PFSK-1 (cell line): ENCODE measurements around the gene LGI1.

ENCODE experiments used
- FOXP2 ChIP-seq: optimal IDR thresholded peaks from 2 replicates; pipeline ENCODE3; 2011; ENCODE audit warnings: borderline replicate concordance, control low read depth, inconsistent platforms; ENCODE audit not compliant: insufficient read depth; ENCODE audit errors: extremely low read length, extremely low read depth
- POLR2AphosphoS5 ChIP-seq: IDR thresholded peaks from 2 replicates; pipeline ENCODE4 v1.6.1; 2012; ENCODE audit warnings: low read depth, mild to moderate bottlenecking, control low read depth, low read length, moderate library complexity
- REST ChIP-seq, 2 experiments: IDR thresholded peaks; 2 replicates each; pipeline versions ENCODE4 v1.6.1 to v1.8.0; 2011 to 2012; ENCODE audit warnings: low read depth in 2 of 2, low read length in 2 of 2, control low read depth in 1 of 2, inconsistent platforms in 1 of 2, mild to moderate bottlenecking in 1 of 2, moderate library complexity in 1 of 2; ENCODE audit not compliant: insufficient read depth in 1 of 2
- SIN3A ChIP-seq: IDR thresholded peaks from 2 replicates; pipeline ENCODE4 v1.6.1; 2012; ENCODE audit warnings: mild to moderate bottlenecking, low read length, moderate library complexity, borderline replicate concordance; ENCODE audit not compliant: insufficient read depth
- TAF1 ChIP-seq: IDR thresholded peaks from 2 replicates; pipeline ENCODE4 v1.6.1; 2012; ENCODE audit warnings: low read length, control low read depth, borderline replicate concordance; ENCODE audit not compliant: insufficient read depth

LGI1 gene

GRCh38 chr10:93723153-93723552 lies 34.6 kb upstream of the LGI1 start:
- TF ChIP-seq FOXP2 = no peak
- no peak for TF ChIP-seq TAF1
- no peak for TF ChIP-seq POLR2AphosphoS5
- no peak for TF ChIP-seq SIN3A
- no peak for TF ChIP-seq REST (IDR thresholded peaks at IDR 0.05; ENCODE audit: insufficient read depth in 1 of 2, low read depth in 2 of 2, low read length in 2 of 2)

- TF ChIP-seq TAF1 (no peak), FOXP2 (no peak), REST (IDR thresholded peaks at IDR 0.05; ENCODE audit: insufficient read depth in 1 of 2, low read depth in 2 of 2, low read length in 2 of 2) (no peak), SIN3A (no peak), POLR2AphosphoS5 (no peak)
Measured at GRCh38 chr10:93726024-93726423, 31.7 kb upstream of the LGI1 start.

- TF ChIP-seq SIN3A (no peak), TAF1 (no peak), POLR2AphosphoS5 (no peak), FOXP2 (no peak), REST (IDR thresholded peaks at IDR 0.05; ENCODE audit: insufficient read depth in 1 of 2, low read depth in 2 of 2, low read length in 2 of 2) (no peak)
Measured at GRCh38 chr10:93741367-93741766, 16.4 kb upstream of the LGI1 start.

GRCh38 chr10:93742633-93743349 lies 14.9 kb upstream of the LGI1 start:
- TF ChIP-seq TAF1 (no peak), FOXP2 (no peak), REST (IDR thresholded peaks at IDR 0.05; ENCODE audit: insufficient read depth in 1 of 2, low read depth in 2 of 2, low read length in 2 of 2) (no peak), POLR2AphosphoS5 (no peak), SIN3A (no peak)

- TF ChIP-seq REST (IDR thresholded peaks at IDR 0.05; ENCODE audit: insufficient read depth in 1 of 2, low read depth in 2 of 2, low read length in 2 of 2) = no peak
- no peak for TF ChIP-seq FOXP2
- no peak for TF ChIP-seq POLR2AphosphoS5
Measured at GRCh38 chr10:93745408-93746065, 12.2 kb upstream of the LGI1 start.
